GM18519 (cell line): ENCODE data around the gene SH3BP2.
A peak's percentile ranks its signal among the peaks of the same experiment; 100 is the strongest.
"Not testable (repeated sequence)": the region's sequence is repeated elsewhere in the genome, so short reads cannot be mapped to it uniquely, and the experiment has no call there.

ENCODE experiments used
- ATAC-seq: cut with Tn5 transposase; IDR thresholded peaks from one replicate; pipeline ENCODE4 v1.9.1; 2021; ENCODE audit warnings: mild to moderate bottlenecking, moderate library complexity; ENCODE audit not compliant: unreplicated experiment, low FRiP score

SH3BP2 gene

DNA sequence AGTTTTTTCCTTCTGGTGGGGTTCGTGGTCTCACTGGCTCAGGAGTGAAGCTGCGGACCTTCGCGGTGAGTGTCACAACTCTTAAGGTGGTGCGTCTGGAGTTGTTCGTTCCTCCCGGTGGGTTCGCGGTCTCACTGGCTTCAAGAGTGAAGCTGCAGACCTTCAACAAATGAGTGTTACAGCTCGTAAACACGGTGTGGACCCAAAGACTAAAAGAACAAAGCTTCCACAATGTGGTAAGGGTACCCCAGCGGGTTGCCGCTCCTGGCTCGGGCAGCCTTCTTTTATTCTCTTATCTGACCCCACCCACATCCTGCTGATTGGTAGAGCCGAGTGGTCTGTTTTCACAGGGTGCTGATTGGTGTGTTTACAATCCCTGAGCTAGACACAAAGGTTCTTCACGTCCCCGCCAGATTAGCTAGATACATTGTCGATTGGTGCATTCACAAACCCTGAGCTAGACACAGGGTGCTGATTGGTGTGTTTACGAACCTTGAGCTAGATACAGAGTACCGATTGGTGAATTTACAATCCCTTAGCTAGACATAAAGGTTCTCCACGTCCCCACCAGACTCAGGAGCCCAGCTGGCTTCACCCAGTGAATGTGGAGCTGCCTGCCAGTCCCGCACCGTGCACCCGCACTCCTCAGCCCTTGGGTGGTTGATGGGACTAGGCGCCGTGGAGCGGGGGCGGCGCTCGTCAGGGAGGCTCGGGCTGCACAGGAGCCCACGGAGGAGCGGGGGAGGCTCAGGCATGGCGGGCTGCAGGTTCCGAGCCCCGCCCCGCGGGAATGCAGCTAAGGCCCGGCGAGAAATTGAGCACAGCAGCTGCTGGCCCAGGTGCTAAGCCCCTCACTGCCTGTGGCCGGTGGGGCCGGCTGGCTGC is 30.2 kb upstream of the SH3BP2 start:
- not testable (repeated sequence) for ATAC-seq

DNA sequence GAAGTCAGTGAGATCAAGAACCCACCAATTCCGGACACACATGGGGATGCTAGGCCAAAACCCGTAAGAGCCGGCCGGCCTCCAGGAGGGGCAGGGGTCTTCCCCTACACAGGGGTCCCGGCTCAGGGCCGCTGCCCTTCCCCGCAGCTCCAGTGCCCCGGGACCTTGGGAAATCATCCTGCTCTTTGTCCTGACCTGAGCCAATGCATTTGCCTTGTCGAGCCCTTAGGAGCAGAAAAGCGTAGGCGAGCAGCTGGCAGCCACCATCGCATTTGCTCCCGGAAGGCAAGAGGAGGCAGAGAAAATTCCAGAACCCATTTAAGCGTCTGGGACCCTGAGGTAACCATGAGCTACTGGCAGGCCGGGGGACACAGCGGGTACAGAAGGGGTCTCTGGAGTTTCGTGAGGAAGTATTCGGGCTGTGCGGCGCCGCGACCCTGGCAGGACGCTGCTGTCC is 29.3 kb upstream of the SH3BP2 start:
- no peak for ATAC-seq

- ATAC-seq = no peak
Measured at GRCh38 chr4:2765832-2766526, 26.9 kb upstream of the SH3BP2 start.

GRCh38 chr4:2767046-2767704 is 25.7 kb upstream of the SH3BP2 start:
- no peak for ATAC-seq

GRCh38 chr4:2767705-2768074 is 25.2 kb upstream of the SH3BP2 start:
- ATAC-seq = no peak

DNA sequence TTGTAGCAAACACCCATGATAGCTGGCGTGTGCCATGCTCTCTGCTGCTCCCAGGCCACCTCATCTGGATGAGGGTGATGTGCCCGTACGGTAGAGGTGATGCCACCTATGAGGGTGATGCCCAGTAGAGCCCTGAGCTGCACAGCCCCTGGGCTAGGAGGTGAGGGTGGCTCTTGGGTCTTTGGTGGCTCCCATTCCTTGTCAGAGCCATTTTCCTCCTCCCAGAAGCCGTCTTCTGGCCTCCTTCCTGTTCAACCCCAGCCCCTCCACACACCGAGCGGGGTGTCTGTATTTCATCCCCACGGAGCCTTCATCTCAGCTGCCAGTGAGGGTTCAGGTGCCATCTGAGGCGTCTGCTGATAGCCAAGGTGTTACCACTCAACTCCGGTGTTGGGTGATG is 24.8 kb upstream of the SH3BP2 start:
- no peak for ATAC-seq

DNA sequence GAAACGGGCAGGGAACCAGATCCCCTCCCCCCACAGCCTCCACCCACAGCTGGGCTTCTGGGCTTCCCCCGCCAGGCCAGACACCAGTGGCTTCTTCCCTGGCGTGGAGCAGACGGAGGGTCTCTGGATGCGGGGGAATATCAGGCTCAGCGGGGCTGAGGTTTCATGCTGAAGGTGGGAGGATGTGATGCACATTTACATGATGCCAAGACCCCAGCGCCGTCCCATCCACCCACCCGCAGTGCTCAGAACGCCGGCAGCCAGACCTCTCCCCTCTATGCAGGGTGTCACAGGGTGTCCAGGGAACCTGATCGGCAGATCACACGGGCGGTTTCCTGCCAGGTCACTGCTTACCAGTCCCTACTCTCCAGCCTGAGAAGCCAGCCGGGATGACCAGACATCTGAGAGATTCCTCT is 24.0 kb upstream of the SH3BP2 start:
- ATAC-seq = no peak

DNA sequence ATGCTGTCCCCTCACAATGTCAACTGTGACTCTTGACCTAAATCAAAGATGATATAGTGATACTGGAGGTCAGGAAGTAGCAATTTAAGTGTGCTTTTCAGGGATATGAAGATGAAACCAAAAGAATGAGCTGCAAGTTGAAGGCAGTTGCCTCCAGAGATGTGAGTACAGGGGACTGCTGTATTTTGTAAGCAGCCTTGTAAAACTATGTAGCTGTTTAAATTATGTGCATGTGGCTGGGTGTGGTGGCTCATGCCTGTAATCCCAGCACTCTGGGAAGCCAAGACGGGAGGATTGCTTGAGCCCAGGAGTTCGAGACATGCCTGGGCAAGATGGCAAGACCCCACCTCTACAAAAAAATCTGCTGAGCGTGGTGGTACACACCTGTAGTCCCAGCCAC is 21.6 kb upstream of the SH3BP2 start:
- ATAC-seq = no peak

DNA sequence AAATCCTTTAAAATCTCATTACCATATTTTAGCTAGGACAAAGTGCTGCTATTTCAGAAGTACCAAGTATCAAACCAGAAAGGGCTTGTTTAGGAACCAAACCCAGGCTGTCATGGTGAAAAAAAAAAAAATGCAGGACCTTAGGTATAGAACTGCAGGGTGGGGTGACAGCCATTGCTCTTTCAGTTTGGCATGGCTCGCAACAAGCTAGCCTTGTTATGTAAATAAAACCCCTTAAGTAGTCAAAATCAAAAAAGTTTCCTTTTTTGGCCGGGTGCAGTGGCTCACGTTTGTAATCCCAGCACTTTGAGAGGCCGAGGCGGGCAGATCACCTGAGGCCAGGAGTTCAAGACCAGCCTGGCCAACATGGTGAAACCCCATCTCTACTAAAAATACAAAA is 12.2 kb upstream of the SH3BP2 start:
- not testable (repeated sequence) for ATAC-seq

DNA sequence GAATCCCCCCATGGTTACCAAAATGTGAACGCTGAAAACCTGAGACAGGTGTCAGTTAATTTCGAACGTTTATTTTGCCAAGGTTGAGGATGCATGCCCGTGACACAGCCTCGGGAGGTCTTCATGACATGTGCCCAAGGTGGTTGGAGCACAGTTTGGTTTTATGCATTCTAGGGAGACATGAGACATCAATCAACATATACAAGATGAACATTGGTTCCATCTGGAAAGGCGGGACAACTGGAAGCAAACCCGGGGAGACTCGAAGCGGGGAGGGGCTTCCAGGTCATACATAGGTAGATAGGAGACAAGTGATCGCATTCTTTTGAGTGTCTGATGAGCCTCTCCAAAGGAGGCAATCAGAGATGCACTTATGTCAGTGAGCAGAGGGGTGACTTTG is 11.0 kb upstream of the SH3BP2 start:
- no peak for ATAC-seq

DNA sequence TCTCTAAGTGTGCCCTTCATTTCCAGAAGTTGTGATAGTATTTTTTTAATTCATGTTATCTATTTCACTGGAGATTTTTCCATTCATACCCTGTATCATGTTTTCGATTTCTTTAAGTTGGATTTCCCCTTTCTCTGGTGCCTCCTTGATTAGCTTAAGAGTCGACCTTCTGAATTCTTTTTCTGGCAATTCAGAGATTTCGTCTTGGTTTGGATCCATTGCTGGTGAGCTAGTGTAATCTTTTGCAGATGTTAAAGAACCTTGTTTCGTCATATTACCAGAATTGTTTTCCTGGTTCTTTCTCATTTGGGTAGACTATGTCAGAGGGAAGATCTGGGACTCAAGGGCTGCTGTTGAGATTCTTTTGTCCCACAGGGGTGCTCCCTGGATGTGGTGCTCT is 9.1 kb upstream of the SH3BP2 start:
- no peak for ATAC-seq

- ATAC-seq = no peak
Measured at GRCh38 chr4:2785613-2786012, 7.3 kb upstream of the SH3BP2 start.

DNA sequence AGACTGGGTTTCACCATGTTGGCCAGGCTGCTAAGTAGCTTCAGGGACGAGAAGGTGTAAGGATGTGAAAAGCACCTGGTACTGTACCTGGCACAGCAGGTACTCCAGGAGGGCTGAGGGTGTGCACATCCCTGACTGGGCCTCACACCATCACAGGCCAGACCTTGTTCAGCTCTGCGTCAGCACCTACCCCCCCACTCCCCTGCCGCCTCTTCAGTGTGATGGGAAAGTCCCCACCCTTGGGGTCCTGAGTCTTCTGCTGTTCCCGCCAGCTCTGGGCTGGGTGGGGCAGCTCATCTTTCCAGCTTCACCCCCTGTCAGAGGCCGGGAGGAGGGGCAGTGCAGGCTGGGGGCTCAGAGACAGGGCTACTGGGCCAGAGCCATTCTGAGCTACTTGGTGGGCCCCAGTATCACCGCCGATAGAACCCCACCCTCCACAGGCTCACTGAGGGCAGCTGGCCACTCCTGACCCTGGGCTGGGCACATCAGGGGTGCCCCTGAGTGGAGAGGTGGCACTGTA is 6.7 kb upstream of the SH3BP2 start:
- ATAC-seq = no peak

- ATAC-seq = no peak
Measured at GRCh38 chr4:2786794-2787229, 6.1 kb upstream of the SH3BP2 start.

DNA sequence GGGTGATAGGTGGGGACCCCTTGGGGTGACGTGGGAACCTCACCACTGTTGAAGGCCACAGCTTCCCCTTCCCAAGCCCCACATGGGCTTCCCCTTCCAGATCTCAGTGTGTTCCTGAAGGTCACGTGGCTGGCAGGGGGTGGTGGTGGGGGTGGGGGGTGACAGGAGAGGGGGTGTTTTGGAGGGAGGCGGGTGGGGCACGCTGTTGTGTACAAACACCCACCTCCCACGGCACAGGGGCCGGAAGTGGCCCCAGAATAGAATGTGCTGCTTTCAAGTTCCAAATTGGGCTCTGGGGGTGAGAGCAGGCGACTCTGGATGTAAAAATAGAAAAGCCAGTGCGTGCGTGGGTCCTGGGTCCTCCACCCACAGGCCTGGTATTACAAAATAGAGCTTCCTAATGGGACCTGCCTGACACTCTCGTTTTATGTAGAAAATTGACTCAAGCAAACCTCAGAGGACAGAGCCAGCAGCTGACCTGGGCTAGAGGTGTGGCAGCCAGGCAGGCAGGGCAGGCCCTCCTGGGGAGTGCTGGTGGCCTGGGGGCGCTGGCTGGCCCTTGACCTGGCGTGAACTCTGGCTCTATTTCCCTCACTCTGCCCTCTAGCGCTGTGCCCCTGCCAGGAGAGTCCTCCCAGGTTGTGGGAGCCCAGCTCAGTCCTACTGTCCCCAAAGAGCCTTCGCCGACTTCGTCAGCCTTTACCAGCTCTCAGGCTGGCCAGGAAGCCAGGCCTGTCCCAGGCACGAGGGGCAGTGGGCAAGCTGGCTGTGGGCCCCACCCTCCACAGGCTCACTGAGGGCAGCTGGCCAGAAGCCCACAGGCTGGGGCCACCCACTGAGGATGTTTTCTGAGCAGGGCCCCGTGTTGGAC is 5.4 kb upstream of the SH3BP2 start:
- peak; percentile 45 for ATAC-seq

DNA sequence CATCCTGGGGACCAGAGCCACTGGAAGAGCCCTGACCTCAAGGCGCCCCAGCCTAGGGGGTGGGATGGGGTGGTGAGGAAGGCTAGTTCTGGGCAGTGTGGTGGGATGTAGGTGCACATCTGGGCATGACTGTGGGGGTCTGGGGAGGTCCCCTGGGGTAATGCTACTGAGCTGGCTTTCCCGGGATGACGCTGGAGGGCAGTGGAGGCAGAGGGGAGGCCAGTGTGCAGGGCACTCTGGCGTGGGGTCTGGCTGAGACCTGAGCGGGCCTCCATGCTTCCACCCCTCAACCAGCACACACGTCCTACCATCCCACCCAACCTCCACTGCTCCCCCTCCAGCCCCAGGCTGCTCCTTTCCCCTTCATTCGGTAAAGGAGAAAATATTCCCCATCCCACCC is 4.8 kb upstream of the SH3BP2 start:
- no peak for ATAC-seq

DNA sequence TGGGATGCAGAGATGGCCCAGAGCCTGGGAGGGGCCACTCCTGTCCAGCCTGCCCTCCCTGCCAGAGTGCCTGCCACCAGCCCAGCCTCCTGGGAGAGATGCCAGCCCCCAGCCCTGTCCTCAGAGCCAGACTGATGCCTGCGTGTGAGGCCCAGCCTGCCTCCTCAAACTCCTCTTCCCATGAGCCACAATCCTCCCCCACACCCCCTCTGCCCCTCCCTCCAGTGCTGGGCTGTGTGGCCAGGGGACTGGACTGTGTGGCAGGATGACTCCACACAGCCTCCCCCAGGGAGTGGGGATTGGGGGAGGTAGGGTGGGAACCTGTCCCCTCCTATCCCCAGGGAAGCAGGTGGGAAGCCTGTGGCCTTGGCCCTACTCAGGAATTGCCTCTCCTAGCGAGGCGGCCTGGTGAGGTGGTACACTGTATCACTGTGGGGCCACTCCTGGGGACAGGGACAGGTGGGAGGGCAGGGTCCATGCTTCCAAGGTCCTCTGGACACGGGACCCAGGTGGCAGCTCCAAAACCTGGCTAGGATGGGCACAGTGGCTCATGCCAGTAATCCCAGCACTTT is 4.3 kb upstream of the SH3BP2 start:
- no peak for ATAC-seq

- ATAC-seq = no peak
Measured at GRCh38 chr4:2789351-2789750, 3.5 kb upstream of the SH3BP2 start.

DNA sequence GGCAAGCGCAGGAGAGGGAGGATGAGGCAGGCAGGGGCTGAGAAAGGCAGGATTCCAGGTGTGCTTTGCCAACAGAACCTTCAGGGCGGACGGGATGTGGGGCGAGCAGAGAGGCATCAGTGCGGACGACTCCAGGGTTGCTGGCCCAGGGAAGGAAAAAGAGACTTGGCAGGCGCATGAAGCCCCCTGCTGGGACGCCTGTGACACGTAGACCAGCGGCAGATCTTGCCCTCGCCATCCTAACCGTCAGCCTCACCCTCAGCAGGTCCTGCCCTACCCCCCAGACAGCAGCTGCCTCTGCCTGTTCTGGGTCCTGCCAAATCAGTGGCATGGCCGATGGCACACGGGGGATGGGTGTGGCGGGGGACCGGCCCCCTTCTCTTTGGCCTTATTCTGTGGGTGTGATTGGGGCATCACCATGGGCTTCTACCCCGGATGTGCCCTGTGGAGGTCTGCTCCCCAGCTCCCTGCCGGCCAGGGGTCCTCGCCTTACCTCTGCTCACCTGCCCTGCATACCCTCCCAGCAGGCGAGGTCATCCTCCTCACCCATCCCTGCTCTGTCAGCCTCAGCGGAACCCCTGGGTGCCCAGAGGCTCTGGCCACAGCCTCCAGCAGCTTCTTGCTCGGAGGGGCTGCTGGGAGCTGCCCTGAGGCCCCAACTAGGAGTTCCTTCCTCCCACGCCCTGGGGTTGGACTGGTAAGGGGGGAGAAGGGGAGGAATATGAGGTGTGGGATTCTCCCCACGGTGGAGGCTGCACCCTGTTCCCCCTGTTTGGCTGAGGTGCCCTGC is 2.9 kb upstream of the SH3BP2 start:
- ATAC-seq = no peak
